HepG2 (cell line): ENCODE results near the gene MAP2K7. TPM values are rescaled to one million over a fixed set of nuclear protein-coding genes. Genes with fewer than 3 reads are reported as not detected.
A peak's percentile ranks its signal among the peaks of the same experiment; 100 is the strongest.

Source experiments
- DZIP1 ChIP-seq: sonication (generic); formaldehyde crosslinking; IDR thresholded peaks from 2 replicates; pipeline ENCODE4 v1.5.0; 2020; ENCODE audit warnings: mild to moderate bottlenecking, missing genetic modification reagents
- FOXJ3 ChIP-seq: sonication (generic); formaldehyde crosslinking; IDR thresholded peaks from 2 replicates; pipeline ENCODE4 v1.4.0; 2020; ENCODE audit warnings: missing genetic modification reagents, mild to moderate bottlenecking, borderline replicate concordance
- HBP1 ChIP-seq: IDR thresholded peaks from 2 replicates; pipeline ENCODE4 v1.6.1; 2016; ENCODE audit warnings: low read depth, control low read depth
- JARID2 ChIP-seq: sonication (generic); formaldehyde crosslinking; IDR thresholded peaks from 2 replicates; pipeline ENCODE4 v1.8.1; 2023; ENCODE audit warnings: missing genetic modification reagents, inconsistent platforms; ENCODE audit not compliant: insufficient replicate concordance
- KAT8 ChIP-seq: IDR thresholded peaks from 2 replicates; pipeline ENCODE4 v1.6.1; 2016; ENCODE audit warnings: missing genetic modification reagents, missing compliant biosample characterization
- NAIF1 ChIP-seq: sonication (generic); formaldehyde crosslinking; IDR thresholded peaks from 2 replicates; pipeline ENCODE4 v1.5.0; 2020; ENCODE audit warnings: mild to moderate bottlenecking, missing genetic modification reagents, borderline replicate concordance
- NCOA5 ChIP-seq: sonication (generic); formaldehyde crosslinking; IDR thresholded peaks from 2 replicates; pipeline ENCODE4 v1.4.0; 2020; ENCODE audit warnings: missing genetic modification reagents
- NFIC ChIP-seq: IDR thresholded peaks from 2 replicates; pipeline ENCODE4 v1.6.1; 2012; ENCODE audit warnings: mild to moderate bottlenecking, low read length, inconsistent platforms
- RBM22 ChIP-seq: fragments of 200-400 bp; formaldehyde crosslinking; optimal IDR thresholded peaks from 2 replicates; pipeline ENCODE3; 2017; ENCODE audit warnings: mild to moderate bottlenecking, low read length, moderate library complexity
- SMARCC2 ChIP-seq: fragments of 450-650 bp; IDR thresholded peaks from 2 replicates; pipeline ENCODE4 v1.6.1; 2017; ENCODE audit warnings: antibody characterized with exemption, mild to moderate bottlenecking
- ZBTB7B ChIP-seq: sonication (generic); formaldehyde crosslinking; IDR thresholded peaks from 2 replicates; pipeline ENCODE4 v1.4.0; 2020; ENCODE audit warnings: missing genetic modification reagents
- ZNF3 ChIP-seq: IDR thresholded peaks from 2 replicates; pipeline ENCODE4 v1.7.0; 2017; ENCODE audit warnings: inconsistent platforms
- ZNF337 ChIP-seq: sonication (generic); formaldehyde crosslinking; IDR thresholded peaks from 2 replicates; pipeline ENCODE4 v1.5.1; 2020; ENCODE audit warnings: missing genetic modification reagents, low read depth, mild to moderate bottlenecking, borderline replicate concordance
- ZNF761 ChIP-seq: sonication (generic); formaldehyde crosslinking; conservative IDR thresholded peaks from 2 replicates; pipeline ENCODE4 v1.4.0; 2020; ENCODE audit warnings: mild to moderate bottlenecking, missing genetic modification reagents
- ZSCAN30 ChIP-seq: sonication (generic); formaldehyde crosslinking; IDR thresholded peaks from 2 replicates; pipeline ENCODE4 v1.5.0; 2020; ENCODE audit warnings: mild to moderate bottlenecking, missing genetic modification reagents
- ZSCAN5A ChIP-seq: sonication (generic); formaldehyde crosslinking; IDR thresholded peaks from 2 replicates; pipeline ENCODE4 v1.8.0; 2022; ENCODE audit warnings: mild to moderate bottlenecking, missing genetic modification reagents, borderline replicate concordance
- polyA plus RNA-seq, 8 experiments: library from polyadenylated mRNA; depleted of rRNA in 3 of 8; stranded (reverse) in 7 of 8; unstranded in 1 of 8; fragments of >200 nt; fragmentation: Illumina TruSeq in 4 of 8; extraction: Trizol in 4 of 8; gene quantifications; 2 replicates each; pipeline versions ENCODE4 v1.2.1 to v1.2.3, GENCODE V29; 2011 to 2016; ENCODE audit warnings: low read depth in 4 of 8, missing spikeins in 1 of 8, mixed read lengths in 1 of 8; ENCODE audit not compliant: insufficient read depth in 1 of 8
- total RNA-seq, 5 experiments: library from RNA; depleted of rRNA; stranded (reverse); fragments of >200 nt; fragmentation: Illumina TruSeq; extraction: Trizol; gene quantifications; 2 replicates each; pipeline ENCODE4 v1.2.3, GENCODE V29; 2016; ENCODE audit warnings: low read depth in 1 of 5
- TF ChIP-seq, protein P1 (sequence below): sonication (generic); formaldehyde crosslinking; IDR thresholded peaks from 2 replicates; pipeline ENCODE4 v1.8.1; 2023; ENCODE audit warnings: mild to moderate bottlenecking, moderate library complexity, missing genetic modification reagents

The MAP2K7 gene
- total and polyA plus RNA-seq, 2 of the 13 experiments (the other 11 are each of a cell fraction or from before 2014, with no cell fraction given): 9.0 to 10.8 TPM

GRCh38 chr19:7897292-7897691 lies 6.4 kb upstream of the MAP2K7 start (continued):
- TF ChIP-seq FOXJ3 (CRISPR knock-in tag) (peak; percentile 28; the same call in 1 of the 2 replicates), ZBTB7B (CRISPR knock-in tag) (no peak; the same call in 1 of the 2 replicates), HBP1 (CRISPR knock-in tag) (no peak), NFIC (no peak), ZSCAN5A (CRISPR knock-in tag) (no peak), NCOA5 (CRISPR knock-in tag) (no peak), JARID2 (no peak), RBM22 (no peak), ZSCAN30 (CRISPR knock-in tag) (no peak), KAT8 (CRISPR knock-in tag) (peak; percentile 62; the same call in 1 of the 2 replicates), ZNF337 (no peak), ZNF761 (no peak), ZNF3 (CRISPR knock-in tag) (no peak), NAIF1 (CRISPR knock-in tag) (no peak), SMARCC2 (no peak), DZIP1 (no peak)
- TF ChIP-seq, protein P1, sequence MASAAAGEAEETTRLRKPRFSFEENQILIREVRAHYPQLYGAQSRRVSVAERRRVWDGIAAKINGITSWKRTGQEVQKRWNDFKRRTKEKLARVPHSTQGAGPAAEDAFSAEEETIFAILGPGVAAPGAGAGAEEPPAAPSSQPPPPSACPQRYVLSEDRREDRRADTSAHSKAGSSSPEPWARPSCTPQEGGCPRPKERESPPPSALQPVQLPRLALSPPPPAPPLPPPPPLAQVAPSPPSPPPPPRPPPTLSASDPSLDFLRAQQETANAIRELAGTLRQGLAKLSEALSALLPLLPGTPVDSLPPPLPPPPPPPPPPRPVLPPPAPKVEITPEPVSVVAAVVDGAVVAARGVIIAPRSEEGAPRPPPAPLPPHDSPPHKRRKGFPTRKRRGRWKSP (CRISPR knock-in tag): peak; percentile 63; the same call in 1 of the 2 replicates
